ENCODE results near the gene TEAD1.
A peak's percentile ranks its signal among the peaks of the same experiment; 100 is the strongest.

Gene TEAD1

GRCh38 chr11:12673924-12674570 lies at the start of gene TEAD1:
TEAD1 (plus strand) TSS chr11:12674421.
- DNase-seq (ENCODE audit: low spot score) = peak; percentile 83

DNA sequence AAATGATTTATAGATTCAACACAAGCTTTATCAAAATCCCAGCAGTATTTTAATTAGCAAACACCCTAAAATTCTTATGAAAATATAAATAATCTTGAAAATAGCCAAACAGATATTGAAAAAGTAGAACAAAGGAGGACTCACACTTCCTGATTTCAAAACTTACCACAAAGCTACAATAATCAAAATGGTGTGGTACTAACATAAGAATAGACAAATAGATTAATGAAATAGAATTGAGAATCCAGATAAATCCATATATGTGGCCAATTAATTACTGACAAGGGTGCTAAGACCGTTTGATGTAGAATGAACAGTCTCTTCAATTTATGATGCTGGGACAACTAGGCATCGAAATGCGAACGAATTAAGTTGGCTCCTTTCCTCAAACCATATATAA lies 49.6 kb upstream of the TEAD1 start:
- DNase-seq (ENCODE audit: low spot score) = no peak

GRCh38 chr11:12625438-12626071 lies 48.7 kb upstream of the TEAD1 start:
- no peak for DNase-seq (ENCODE audit: low spot score)

GRCh38 chr11:12626616-12627015 lies 47.6 kb upstream of the TEAD1 start:
- no peak for DNase-seq (ENCODE audit: low spot score)

GRCh38 chr11:12628314-12628713 lies 45.9 kb upstream of the TEAD1 start:
- DNase-seq (ENCODE audit: low spot score) = no peak

GRCh38 chr11:12629601-12630313 lies 44.5 kb upstream of the TEAD1 start:
- DNase-seq (ENCODE audit: low spot score) = no peak

DNA sequence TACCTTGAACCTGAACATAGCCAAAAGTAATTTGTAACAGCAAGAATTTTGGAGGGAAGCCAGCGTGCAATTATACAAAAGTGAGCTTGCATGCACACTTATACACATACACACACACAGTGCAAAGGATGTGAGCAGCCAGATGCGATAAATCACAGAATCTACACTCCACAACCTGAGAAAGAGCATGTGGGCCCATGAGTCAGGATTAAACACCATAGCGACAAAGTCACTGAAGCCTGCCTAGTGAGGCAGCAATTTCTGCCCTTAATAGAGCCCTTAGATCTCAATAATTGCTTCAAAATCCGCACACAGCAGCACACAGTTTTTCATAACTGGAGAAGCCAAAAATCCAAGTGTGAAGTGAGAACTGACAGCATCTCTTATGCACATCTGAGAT lies 42.6 kb upstream of the TEAD1 start:
- DNase-seq (ENCODE audit: low spot score) = no peak

GRCh38 chr11:12634329-12634728 lies 39.9 kb upstream of the TEAD1 start:
- no peak for DNase-seq (ENCODE audit: low spot score)

- DNase-seq (ENCODE audit: low spot score) = no peak
Measured at GRCh38 chr11:12636871-12637410, 37.3 kb upstream of the TEAD1 start.

GRCh38 chr11:12639388-12639787 lies 34.8 kb upstream of the TEAD1 start:
- no peak for DNase-seq (ENCODE audit: low spot score)

- no peak for DNase-seq (ENCODE audit: low spot score)
Measured at GRCh38 chr11:12640355-12640754, 33.9 kb upstream of the TEAD1 start.

- no peak for DNase-seq (ENCODE audit: low spot score)
Measured at GRCh38 chr11:12640926-12641849, 33.0 kb upstream of the TEAD1 start.

- DNase-seq (ENCODE audit: low spot score) = no peak
Measured at GRCh38 chr11:12642040-12642439, 32.2 kb upstream of the TEAD1 start.

DNA sequence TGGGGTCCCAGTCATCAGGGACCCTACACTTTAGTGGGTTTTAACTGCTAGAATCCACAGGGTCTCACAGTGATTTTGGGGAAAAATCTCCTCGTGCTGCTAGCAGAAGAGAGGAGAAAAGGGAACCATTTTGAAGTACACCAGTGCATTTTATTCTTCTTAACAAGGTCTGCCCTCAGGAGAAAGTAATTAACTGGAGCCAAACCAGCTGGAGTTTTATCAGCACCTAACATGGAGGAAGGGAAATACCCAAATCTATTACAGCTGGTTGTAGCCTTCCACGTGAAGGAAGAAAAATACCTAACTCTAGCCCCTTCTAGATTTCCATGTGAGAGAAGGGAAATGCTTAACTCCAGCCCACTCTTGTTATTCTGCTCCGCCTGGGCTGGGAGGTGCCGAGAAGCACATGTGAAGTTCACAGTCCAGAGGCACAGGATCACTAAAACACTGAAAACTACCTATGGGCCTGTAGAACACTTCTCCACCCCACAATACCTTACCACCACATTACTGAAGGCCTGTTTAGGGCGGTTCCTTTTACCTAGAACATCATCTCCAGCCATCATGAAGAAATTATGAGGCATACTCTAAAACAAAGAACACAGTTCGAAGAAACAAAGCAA lies 31.3 kb upstream of the TEAD1 start:
- no peak for DNase-seq (ENCODE audit: low spot score)

DNA sequence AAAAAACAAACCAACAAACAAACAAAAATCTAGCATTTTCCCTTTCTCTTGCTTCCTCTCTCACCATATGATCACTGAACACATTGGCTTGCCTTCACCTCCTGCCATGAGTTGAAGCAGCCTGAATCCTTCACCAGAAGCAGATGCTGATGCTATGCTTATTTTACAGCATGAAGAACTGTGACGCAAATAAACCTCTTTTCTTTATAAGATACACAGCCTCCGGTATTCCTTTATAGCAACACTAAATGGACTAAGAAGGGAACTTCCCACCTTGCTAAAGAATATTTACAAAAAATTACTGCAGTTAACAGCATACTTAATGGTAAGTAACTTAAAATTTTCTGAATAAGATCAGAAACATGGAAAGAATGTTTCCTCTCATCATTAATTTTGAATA lies 27.7 kb upstream of the TEAD1 start:
- no peak for DNase-seq (ENCODE audit: low spot score)

GRCh38 chr11:12653729-12654128 lies 20.5 kb upstream of the TEAD1 start:
- DNase-seq (ENCODE audit: low spot score) = no peak

- DNase-seq (ENCODE audit: low spot score) = no peak
Measured at GRCh38 chr11:12655842-12656241, 18.4 kb upstream of the TEAD1 start.

DNA sequence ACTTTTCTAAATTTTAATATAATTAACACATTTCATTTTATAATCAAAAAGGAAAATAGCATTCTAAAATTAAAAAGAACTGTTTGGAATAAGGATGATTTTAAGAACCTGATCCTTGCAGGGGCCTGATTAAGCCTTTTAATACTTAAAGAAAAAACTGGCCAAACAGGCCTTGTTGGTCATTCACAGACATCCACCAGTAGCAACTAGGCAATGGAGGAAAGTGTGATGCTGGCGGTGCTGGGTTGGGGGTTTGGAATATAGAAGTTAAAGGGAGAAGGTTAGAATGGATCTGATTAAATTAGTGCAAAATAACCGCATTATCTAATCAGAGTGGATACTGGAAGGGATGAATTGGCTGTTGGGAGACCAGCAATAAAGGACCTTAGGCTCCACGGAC lies 16.9 kb upstream of the TEAD1 start:
- DNase-seq (ENCODE audit: low spot score) = no peak

DNA sequence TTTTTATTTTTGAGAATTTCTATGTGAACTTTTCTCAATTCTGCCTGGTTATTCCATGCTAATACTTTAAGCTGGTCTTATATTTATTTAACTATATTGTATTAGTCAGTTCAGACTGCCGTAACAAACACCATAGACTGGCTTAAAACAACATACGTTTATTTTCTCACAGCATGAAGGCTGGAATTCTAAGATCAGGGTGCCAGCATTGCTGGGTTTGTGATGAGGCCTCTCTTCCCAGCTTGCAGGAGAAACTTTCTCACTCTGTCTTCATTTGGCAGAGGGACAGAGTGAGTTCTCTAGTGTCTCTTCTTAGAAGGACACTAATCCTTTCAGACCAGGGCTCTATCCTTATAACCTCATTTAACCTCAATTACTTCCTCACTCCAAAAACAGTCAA lies 16.2 kb upstream of the TEAD1 start:
- DNase-seq (ENCODE audit: low spot score) = no peak

DNA sequence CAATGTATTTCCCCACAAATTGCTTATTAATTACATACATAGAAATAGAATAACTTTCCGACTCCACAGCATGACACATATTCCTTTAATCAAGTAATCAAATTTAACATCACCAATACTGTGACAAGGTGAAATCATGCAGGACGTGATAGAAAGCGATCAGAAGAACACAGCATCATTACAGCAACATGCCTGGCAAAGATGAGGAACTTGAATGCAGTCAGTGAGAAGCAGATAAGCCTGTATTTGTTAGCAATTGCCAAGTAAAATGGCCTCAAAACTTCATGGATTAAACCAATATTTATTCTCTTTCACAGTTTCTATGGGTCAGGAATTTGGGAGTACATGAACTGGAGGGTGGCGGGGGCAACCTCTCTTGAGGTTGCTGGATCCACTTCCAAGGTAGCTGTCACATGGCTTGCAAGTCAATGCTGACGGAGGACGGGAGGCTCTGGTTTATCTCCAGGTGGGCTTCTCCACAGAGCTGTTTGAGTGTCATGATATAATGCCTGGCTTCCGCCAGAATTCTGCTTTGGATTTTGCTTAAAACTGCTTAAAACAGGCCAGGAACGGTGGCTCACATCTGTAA lies 12.0 kb upstream of the TEAD1 start:
- no peak for DNase-seq (ENCODE audit: low spot score)

DNA sequence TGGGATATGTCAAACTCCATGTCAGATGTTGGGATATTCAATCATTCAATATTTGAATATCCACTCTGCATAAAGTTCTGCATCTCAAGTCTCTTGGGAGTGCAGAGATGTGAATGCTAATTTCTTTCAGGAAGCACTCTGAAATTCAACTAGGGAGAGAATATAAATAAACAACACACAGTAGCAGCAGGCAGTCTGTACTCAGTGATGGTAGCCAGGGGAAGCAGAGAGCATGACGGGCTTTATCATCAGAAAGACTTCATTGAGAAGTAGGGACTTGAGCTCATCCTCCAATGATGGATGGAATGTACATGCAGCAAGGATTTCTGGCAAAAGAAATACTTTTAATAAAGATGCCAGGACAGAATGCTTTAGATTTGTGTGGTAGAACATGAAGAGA lies 9.8 kb upstream of the TEAD1 start:
- no peak for DNase-seq (ENCODE audit: low spot score)

Data from hematopoietic multipotent progenitor cell treated with erythropoietin and hydrocortisone succinate and interleukin-3 and kit ligand, for 15 days (in vitro differentiated cells).